ENCODE results near the gene SLC5A10. TPM values are rescaled to one million over a fixed set of nuclear protein-coding genes. Genes with fewer than 3 reads are reported as not detected.

The SLC5A10 gene
- total RNA-seq, 1 experiment from 2014 or later: not detected

DNA sequence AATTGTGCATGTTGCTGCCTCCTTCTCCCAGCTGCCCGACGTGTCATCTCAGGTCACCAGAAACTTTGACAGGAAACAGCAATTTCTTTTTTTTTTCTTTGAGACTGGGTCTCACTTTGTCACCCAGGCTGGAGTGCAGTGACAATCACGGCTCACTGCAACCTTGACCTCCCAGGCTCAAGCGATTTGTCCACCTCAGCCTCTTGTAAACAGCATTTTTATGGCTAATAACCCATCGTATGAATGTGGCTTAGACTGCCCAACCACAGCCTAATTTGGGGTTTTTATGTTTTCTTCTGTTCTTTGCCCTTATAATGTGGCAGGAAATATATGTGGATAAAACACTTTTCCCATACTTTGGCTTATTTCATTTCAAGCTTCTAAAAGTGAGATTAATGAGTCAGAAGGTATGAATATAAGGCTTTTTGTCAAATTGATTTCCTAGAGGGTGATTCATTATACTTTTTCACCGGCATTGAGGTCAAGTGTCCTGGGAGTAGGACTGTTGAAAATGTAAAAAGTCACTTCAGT, 31.0 kb upstream of the SLC5A10 start:
- no peak overlapping the region for H3K4ac ChIP-seq (ENCODE audit: low read depth, low read length)
- no peak overlapping the region for H4K5ac ChIP-seq (ENCODE audit: insufficient read length, low read depth, low read length)
- H2AK5ac ChIP-seq (ENCODE audit: insufficient read length, low read length): no peak overlapping the region
- H3K36me3 Mint-ChIP-seq (ENCODE audit: insufficient read depth in 1 of 3, low read depth in 3 of 3): peaks cover 18 to 40% (median 38%) of the 10 kb centered on the region in 3 experiments; a peak in 6 of 7 replicates
- H3K23ac ChIP-seq (ENCODE audit: insufficient read length, low read depth, low read length): no peak overlapping the region
- no peak overlapping the region for H2BK12ac ChIP-seq (ENCODE audit: insufficient read length, low read depth, low read length)
- no peak for DNase-seq
- H2BK15ac ChIP-seq (ENCODE audit: low read depth, low read length): no peak overlapping the region
- H3K56ac ChIP-seq (ENCODE audit: insufficient read length, low read depth, low read length): no peak overlapping the region
- no peak overlapping the region for H2BK20ac ChIP-seq (ENCODE audit: low read depth, low read length, poor library complexity, severe bottlenecking)
- no peaks in the 10 kb centered on the region for H3K79me1 ChIP-seq (ENCODE audit: insufficient read depth, low read depth, low read length, poor library complexity, severe bottlenecking)
- H3K9me3 ChIP-seq (ENCODE audit: control insufficient read depth, low read depth, low read length): no peaks in the 10 kb centered on the region
- H3K9me3 Mint-ChIP-seq: no peaks in the 10 kb centered on the region
- no peak overlapping the region for H3T11ph ChIP-seq (ENCODE audit: low read length)
- no CpG with 5 or more reads among the region's 6 CpGs for WGBS (ENCODE audit: extremely low coverage, insufficient read length, low lambda C conversion rate)
- H3K27me3 ChIP-seq (ENCODE audit: insufficient read depth, low read length): no peaks in the 10 kb centered on the region
- H3K4me2 ChIP-seq (ENCODE audit: insufficient read depth, insufficient read length, low read length): no peak overlapping the region
- H2BK5ac ChIP-seq (ENCODE audit: insufficient read length, low read length): no peak overlapping the region
- H3K4me3 Mint-ChIP-seq: no peak overlapping the region
- no peaks in the 10 kb centered on the region; the same call in 1 of the 2 replicates for H3K27me3 Mint-ChIP-seq (ENCODE audit: low read depth)
- H3K79me2 ChIP-seq (ENCODE audit: insufficient read depth, low read length): no peaks in the 10 kb centered on the region
- H3K23me2 ChIP-seq (ENCODE audit: insufficient read length, low read depth, low read length, poor library complexity, severe bottlenecking): no peaks in the 10 kb centered on the region
- H3K14ac ChIP-seq (ENCODE audit: insufficient read depth, low read length): no peak overlapping the region
- H2AFZ ChIP-seq (ENCODE audit: low read length): no peak overlapping the region
- no peak overlapping the region for H3K27ac Mint-ChIP-seq
- no peak overlapping the region for H2BK120ac ChIP-seq (ENCODE audit: low read depth, low read length, poor library complexity, severe bottlenecking)
- no peak overlapping the region for H4K91ac ChIP-seq (ENCODE audit: insufficient read length, low read depth, low read length)
- no peak overlapping the region for H3K18ac ChIP-seq (ENCODE audit: insufficient read length, low read depth, low read length)
- TF ChIP-seq, protein P1, sequence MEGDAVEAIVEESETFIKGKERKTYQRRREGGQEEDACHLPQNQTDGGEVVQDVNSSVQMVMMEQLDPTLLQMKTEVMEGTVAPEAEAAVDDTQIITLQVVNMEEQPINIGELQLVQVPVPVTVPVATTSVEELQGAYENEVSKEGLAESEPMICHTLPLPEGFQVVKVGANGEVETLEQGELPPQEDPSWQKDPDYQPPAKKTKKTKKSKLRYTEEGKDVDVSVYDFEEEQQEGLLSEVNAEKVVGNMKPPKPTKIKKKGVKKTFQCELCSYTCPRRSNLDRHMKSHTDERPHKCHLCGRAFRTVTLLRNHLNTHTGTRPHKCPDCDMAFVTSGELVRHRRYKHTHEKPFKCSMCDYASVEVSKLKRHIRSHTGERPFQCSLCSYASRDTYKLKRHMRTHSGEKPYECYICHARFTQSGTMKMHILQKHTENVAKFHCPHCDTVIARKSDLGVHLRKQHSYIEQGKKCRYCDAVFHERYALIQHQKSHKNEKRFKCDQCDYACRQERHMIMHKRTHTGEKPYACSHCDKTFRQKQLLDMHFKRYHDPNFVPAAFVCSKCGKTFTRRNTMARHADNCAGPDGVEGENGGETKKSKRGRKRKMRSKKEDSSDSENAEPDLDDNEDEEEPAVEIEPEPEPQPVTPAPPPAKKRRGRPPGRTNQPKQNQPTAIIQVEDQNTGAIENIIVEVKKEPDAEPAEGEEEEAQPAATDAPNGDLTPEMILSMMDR (conservative IDR thresholded peaks at IDR 0.05): no peak
- no peak overlapping the region for H3K27ac ChIP-seq (ENCODE audit: insufficient read length, low read depth, low read length)
- H3K4me1 Mint-ChIP-seq: peaks cover 4 to 9% of the 10 kb centered on the region in 2 experiments
- H3K4me1 ChIP-seq (ENCODE audit: insufficient read depth, low read length): no peaks in the 10 kb centered on the region; the same call in 1 of the 2 replicates
- H3K9ac ChIP-seq (ENCODE audit: extremely low read depth, insufficient read length, low read length): no peak overlapping the region
- no peaks in the 10 kb centered on the region for H4K20me1 ChIP-seq (ENCODE audit: control insufficient read depth, insufficient read depth, insufficient read length)
- no peak overlapping the region for H4K8ac ChIP-seq (replicated peaks; ENCODE audit: insufficient read length, low read depth, low read length)
